Adrenal gland (tissue), 12 donors: ENCODE results near the gene DMAC2L. TPM values are rescaled to one million over a fixed set of nuclear protein-coding genes. Genes with fewer than 3 reads are reported as not detected.
"Not testable (repeated sequence)": the region's sequence is repeated elsewhere in the genome, so short reads cannot be mapped to it uniquely, and the experiment has no call there.

ENCODE experiments used
- DNase-seq, 7 donors: peaks; one replicate each; pipeline ENCODE4 v3.0.0-alpha.2; 2019 to 2020
- H3K27ac ChIP-seq, 5 donors: fragments of 200-600 bp; sonication (generic) in 4 of 5; 1 replicate in 3 of 5; 2 replicates in 2 of 5; pipeline versions ENCODE4 v1.5.1 to v1.8.0; 2016 to 2020; ENCODE audit warnings: mild to moderate bottlenecking in 1 of 5
- H3K27me3 ChIP-seq: fragments of 200-600 bp; 2 replicates; pipeline ENCODE4 v1.8.0; 2021
- H3K36me3 ChIP-seq, 2 donors: fragments of 200-600 bp; replicated peaks in 1 of 2; 1 replicate in 1 of 2; 2 replicates in 1 of 2; pipeline versions ENCODE4 v1.5.1 to v1.8.0; 2018 to 2022
- H3K4me1 ChIP-seq, 2 donors: fragments of 200-600 bp; replicated peaks in 1 of 2; 1 replicate in 1 of 2; 2 replicates in 1 of 2; pipeline versions ENCODE4 v1.5.1 to v1.8.0; 2018 to 2021
- H3K4me3 ChIP-seq, 4 donors: fragments of 200-600 bp; sonication (generic) in 3 of 4; one replicate each; pipeline ENCODE4 v1.5.1; 2016 to 2018
- H3K9me3 ChIP-seq, 3 donors: fragments of 200-600 bp; sonication (generic) in 1 of 3; replicated peaks in 1 of 3; 1 replicate in 2 of 3; 2 replicates in 1 of 3; pipeline versions ENCODE4 v1.5.1 to v1.8.0; 2016 to 2021
- POLR2A ChIP-seq, 2 donors: fragments of 450-650 bp; IDR thresholded peaks; one replicate each; pipeline ENCODE4 v1.6.1; 2017; ENCODE audit warnings: antibody characterized with exemption in 2 of 2, mild to moderate bottlenecking in 2 of 2, moderate library complexity in 1 of 2
- WGBS, 4 donors: extraction: QIAGEN DNeasy Blood & Tissue Kit in 2 of 4; methylation state at CpG; one replicate each; pipeline versions ENCODE4 v1.1.5 to v1.1.7; 2013 to 2017; 5-methylcytosine and 5-hydroxymethylcytosine counted together
- intact Hi-C, 2 donors: fragments of 100-400 bp; cut with DNase I; formaldehyde crosslinking; loops; one replicate each; pipeline versions ENCODE4 v1.14.1 to v1.15.0; 2022 to 2023
- polyA plus RNA-seq, 3 donors: library from polyadenylated mRNA; stranded (reverse); fragments of 200-250 nt in 2 of 3; fragments of 350-450 nt in 1 of 3; fragmentation: Illumina TruSeq in 1 of 3; extraction: RNeasy Lipid Tissue Mini Kit (QIAGEN cat#74804) in 1 of 3; gene quantifications; one replicate each; pipeline ENCODE4 v1.2.3, GENCODE V29; 2013 to 2014
- total RNA-seq, 9 donors: library from RNA; depleted of rRNA in 4 of 9; stranded (reverse); fragments of >200 nt in 4 of 9; fragments of 120-200 nt in 1 of 9; fragmentation: NEBNext Ultra II Directional in 1 of 9; extraction: Animal tissue kit (Norgen Biotek cat#: 25700) in 1 of 9; gene quantifications; one replicate each; pipeline versions ENCODE4 v1.1.0 to v1.2.4, GENCODE V29; 2013 to 2023
- TF ChIP-seq, protein P1 (sequence below), 6 experiments: fragments of 450-650 bp in 4 of 6; fragments of 200-600 bp in 2 of 6; sonication (generic) in 1 of 6; IDR thresholded peaks; 1 replicate in 5 of 6; 2 replicates in 1 of 6; pipeline versions ENCODE4 v1.5.1 to v1.8.0; 2016 to 2021; ENCODE audit warnings: antibody characterized with exemption in 6 of 6, mild to moderate bottlenecking in 2 of 6, moderate library complexity in 1 of 6
- donor health status: healthy with polysubstance abuse.
- donor health status: Bipolar disorder and iron deficiency.
- donor health status: DM: yes; HTN: yes; CAD: no.
- donor health status: DM: no; HTN: no; CAD: no.
- donor health status: DM: no; HTN: no; CAD: no.
- donor health status: DM: yes; HTN: yes; CAD: no.

DMAC2L gene
- total and polyA plus RNA-seq, 12 donors: 4.8 to 19.9 (median 12.9) TPM

- Histone ChIP-seq H3K36me3 (no peaks in the 10 kb centered on the region), H3K4me1 (peaks cover 14% of the 10 kb centered on the region in 2 donors), H3K27me3 (no peaks in the 10 kb centered on the region), H3K9me3 (no peaks in the 10 kb centered on the region), H3K4me3 (no peak overlapping the region), H3K27ac (no peak overlapping the region)
- intact Hi-C loops: loop anchor here in 1 of 2 donors (5.0 kb wide), 1 partner anchor 33 kb away; no protein-coding TSS in a partner anchor
- DNase-seq: no peak
- TF ChIP-seq POLR2A (IDR thresholded peaks at IDR 0.05): no peak
- TF ChIP-seq, protein P1, sequence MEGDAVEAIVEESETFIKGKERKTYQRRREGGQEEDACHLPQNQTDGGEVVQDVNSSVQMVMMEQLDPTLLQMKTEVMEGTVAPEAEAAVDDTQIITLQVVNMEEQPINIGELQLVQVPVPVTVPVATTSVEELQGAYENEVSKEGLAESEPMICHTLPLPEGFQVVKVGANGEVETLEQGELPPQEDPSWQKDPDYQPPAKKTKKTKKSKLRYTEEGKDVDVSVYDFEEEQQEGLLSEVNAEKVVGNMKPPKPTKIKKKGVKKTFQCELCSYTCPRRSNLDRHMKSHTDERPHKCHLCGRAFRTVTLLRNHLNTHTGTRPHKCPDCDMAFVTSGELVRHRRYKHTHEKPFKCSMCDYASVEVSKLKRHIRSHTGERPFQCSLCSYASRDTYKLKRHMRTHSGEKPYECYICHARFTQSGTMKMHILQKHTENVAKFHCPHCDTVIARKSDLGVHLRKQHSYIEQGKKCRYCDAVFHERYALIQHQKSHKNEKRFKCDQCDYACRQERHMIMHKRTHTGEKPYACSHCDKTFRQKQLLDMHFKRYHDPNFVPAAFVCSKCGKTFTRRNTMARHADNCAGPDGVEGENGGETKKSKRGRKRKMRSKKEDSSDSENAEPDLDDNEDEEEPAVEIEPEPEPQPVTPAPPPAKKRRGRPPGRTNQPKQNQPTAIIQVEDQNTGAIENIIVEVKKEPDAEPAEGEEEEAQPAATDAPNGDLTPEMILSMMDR (IDR thresholded peaks at IDR 0.05): no peak
- WGBS, 4 donors: 87 to 99% (median 90%) methylated on average over 5 of the region's 5 CpGs
Observed at GRCh38 chr14:50359631-50360030, 47.5 kb downstream of the DMAC2L start.

DNA sequence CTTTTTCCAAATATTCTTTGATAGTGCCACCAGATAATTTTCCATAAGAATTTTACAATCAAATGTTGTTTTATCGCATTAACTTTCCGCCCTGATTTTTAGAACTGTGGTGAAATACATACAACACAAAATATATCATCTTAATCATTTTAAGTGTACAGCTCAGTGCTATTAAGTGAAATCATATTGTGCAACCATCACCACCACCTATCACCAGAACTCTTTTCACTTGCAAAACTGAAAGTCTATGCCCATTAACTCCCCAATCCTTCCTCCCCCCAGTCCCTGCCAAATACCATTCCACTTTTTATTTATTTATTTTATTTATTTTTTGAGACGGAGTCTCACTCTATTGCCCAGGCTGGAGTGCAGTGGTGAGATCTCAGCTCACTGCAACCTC is 48.0 kb downstream of the DMAC2L start:
- no peak for DNase-seq
- WGBS, 4 donors: 93 to 97% (median 96%) methylated on average over 3 of the region's 3 CpGs
- Histone ChIP-seq H3K9me3 (no peaks in the 10 kb centered on the region), H3K27ac (no peak overlapping the region), H3K4me3 (no peak overlapping the region), H3K4me1 (peaks cover 14% of the 10 kb centered on the region in 2 donors), H3K36me3 (no peaks in the 10 kb centered on the region), H3K27me3 (no peaks in the 10 kb centered on the region)
- no peak for TF ChIP-seq POLR2A (IDR thresholded peaks at IDR 0.05)
- TF ChIP-seq, protein P1 (IDR thresholded peaks at IDR 0.05): no peak
- intact Hi-C loops: no loop called here

GRCh38 chr14:50360851-50361250 is 48.7 kb downstream of the DMAC2L start:
- no peaks in the 10 kb centered on the region for H3K9me3 ChIP-seq
- no peaks in the 10 kb centered on the region for H3K27me3 ChIP-seq
- H3K4me3 ChIP-seq: no peak overlapping the region
- peaks cover 14% of the 10 kb centered on the region in 2 donors for H3K4me1 ChIP-seq
- TF ChIP-seq POLR2A (IDR thresholded peaks at IDR 0.05): no peak
- TF ChIP-seq, protein P1 (IDR thresholded peaks at IDR 0.05): no peak
- no peaks in the 10 kb centered on the region for H3K36me3 ChIP-seq
- DNase-seq: no peak
- no peak overlapping the region for H3K27ac ChIP-seq
- 79 to 86% (median 81%) methylated on average over 2 of the region's 2 CpGs for WGBS, 4 donors
- intact Hi-C loops: no loop called here

DNA sequence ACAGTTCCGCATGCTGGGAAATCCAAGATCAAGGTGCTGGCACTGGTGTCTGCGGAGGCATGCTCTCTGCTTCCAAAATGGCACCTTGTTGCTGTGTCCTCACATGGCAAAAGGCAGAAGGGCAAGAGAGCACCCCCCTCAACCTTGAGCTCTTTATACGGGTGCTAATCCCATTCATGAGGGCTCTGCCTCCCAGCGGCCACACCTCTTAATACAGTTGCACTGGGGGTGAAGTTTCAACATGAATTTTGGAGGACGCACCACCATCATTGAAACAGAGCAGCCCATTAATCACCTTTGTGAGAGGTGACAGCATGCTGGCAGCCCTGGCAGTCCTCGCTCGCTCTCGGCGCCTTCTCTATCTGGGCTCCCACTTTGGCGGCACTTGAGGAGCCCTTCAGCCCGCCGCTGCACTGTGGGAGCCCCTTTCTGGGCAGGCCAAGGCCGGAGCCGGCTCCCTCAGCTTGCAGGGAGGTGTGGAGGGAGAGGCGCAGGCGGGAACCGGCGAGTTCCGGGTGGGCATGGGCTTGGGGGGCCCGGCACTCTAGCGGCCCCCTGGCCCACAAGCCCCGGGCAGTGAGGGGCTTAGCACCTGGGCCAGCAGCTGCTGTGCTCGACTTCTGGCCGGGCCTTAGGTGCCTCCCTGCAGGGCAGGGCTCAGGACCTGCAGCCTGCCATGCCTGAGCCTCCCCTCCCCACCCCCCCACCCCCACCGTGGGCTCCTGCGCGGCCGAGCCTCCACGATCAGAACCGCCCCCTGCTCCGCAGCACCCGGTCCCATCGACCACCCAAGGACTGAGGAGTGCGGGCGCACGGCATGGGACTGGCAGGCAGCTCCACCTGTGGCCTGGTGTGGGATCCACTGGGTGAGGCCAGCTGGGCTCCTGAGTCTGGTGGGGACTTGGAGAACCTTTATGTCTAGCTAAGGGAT is 49.6 kb downstream of the DMAC2L start:
- peaks cover 21 to 23% of the 10 kb centered on the region in 2 donors for H3K4me1 ChIP-seq
- H3K4me3 ChIP-seq, DNase-seq, H3K27ac ChIP-seq, H3K27me3 ChIP-seq, H3K9me3 ChIP-seq, H3K36me3 ChIP-seq, intact Hi-C loops: not testable (repeated sequence)
- 95 to 97% (median 97%) methylated on average over 5 to 36 of the region's 36 CpGs for WGBS, 4 donors
